Ovary (tissue), 3 donors: Measurements from ENCODE around the gene CFH.

ENCODE experiments used
- EP300 ChIP-seq: sonication (generic); formaldehyde crosslinking; IDR thresholded peaks from one replicate; pipeline ENCODE4 v1.6.1; 2017; ENCODE audit warnings: antibody characterized with exemption
- POLR2A ChIP-seq: fragments of 450-650 bp; IDR thresholded peaks from one replicate; pipeline ENCODE4 v1.6.1; 2017; ENCODE audit warnings: antibody characterized with exemption, mild to moderate bottlenecking, moderate library complexity
- TF ChIP-seq, protein P1 (sequence below), 3 donors: fragments of 450-650 bp in 2 of 3; fragments of 200-600 bp in 1 of 3; IDR thresholded peaks; one replicate each; pipeline versions ENCODE4 v1.5.1 to v1.8.0; 2016 to 2022; ENCODE audit warnings: antibody characterized with exemption in 3 of 3, mild to moderate bottlenecking in 1 of 3
- donor health status: DM: no; HTN: no; CAD: no.

DNA sequence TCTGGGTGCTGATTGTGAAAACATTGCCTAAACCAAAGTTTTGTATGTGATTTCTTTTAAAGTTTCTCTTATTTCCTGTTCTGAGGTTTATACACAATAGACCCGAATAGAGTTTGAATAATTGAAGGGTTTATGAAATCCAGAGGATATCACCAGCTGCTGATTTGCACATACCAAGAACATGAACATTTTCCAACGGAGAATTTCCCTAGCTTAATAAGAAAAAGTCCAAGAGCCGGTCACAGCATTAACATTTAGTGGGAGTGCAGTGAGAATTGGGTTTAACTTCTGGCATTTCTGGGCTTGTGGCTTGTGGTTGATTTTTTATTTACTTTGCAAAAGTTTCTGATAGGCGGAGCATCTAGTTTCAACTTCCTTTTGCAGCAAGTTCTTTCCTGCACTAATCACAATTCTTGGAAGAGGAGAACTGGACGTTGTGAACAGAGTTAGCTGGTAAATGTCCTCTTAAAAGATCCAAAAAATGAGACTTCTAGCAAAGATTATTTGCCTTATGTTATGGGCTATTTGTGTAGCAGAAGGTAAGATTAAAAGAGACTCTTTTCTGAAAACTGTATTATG, at the start of gene CFH:
- TF ChIP-seq, protein P1, sequence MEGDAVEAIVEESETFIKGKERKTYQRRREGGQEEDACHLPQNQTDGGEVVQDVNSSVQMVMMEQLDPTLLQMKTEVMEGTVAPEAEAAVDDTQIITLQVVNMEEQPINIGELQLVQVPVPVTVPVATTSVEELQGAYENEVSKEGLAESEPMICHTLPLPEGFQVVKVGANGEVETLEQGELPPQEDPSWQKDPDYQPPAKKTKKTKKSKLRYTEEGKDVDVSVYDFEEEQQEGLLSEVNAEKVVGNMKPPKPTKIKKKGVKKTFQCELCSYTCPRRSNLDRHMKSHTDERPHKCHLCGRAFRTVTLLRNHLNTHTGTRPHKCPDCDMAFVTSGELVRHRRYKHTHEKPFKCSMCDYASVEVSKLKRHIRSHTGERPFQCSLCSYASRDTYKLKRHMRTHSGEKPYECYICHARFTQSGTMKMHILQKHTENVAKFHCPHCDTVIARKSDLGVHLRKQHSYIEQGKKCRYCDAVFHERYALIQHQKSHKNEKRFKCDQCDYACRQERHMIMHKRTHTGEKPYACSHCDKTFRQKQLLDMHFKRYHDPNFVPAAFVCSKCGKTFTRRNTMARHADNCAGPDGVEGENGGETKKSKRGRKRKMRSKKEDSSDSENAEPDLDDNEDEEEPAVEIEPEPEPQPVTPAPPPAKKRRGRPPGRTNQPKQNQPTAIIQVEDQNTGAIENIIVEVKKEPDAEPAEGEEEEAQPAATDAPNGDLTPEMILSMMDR (IDR thresholded peaks at IDR 0.05), result peak in 1 of 3 donors; percentile 5
- TF ChIP-seq POLR2A (peak; percentile 81), EP300 (no peak)
